HEK293T (cell line): Measurements from ENCODE around the gene NEK6.

Source experiments
- FOXK2 ChIP-seq: fragments of 450-650 bp; IDR thresholded peaks from 2 replicates; pipeline ENCODE4 v1.6.1; 2016; ENCODE audit warnings: mild to moderate bottlenecking
- HDGF ChIP-seq: fragments of 450-650 bp; IDR thresholded peaks from 2 replicates; pipeline ENCODE4 v1.6.1; 2017; ENCODE audit warnings: antibody characterized with exemption, borderline replicate concordance
- ZNF384 ChIP-seq: fragments of 450-650 bp; IDR thresholded peaks from 2 replicates; pipeline ENCODE4 v1.6.1; 2016

DNA sequence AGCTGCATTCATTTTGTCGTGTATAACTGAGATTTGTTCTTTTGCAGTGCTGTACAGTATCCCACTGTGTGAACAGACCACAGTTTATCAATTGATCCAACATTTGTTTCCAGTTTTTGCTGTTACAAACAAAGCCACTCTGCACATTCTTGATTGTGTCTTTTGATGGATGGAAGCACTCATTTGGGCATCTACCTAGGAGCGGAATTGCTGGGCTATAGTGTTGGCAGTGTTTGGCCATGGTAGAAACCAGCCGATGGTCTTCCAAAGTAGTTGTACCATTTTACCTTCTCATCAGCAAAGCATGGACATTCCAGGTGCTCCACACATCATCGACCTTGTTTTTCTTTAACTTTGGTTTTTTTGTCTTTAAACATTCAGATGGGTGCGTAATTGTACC, 79.8 kb downstream of the NEK6 start:
- TF ChIP-seq HDGF (no peak), ZNF384 (no peak), FOXK2 (no peak)
